DND-41 (cell line): ENCODE results near the gene DNAJB4.

Experiments
- CTCF ChIP-seq: IDR thresholded peaks from 2 replicates; pipeline ENCODE4 v1.5.1; 2012; ENCODE audit warnings: borderline replicate concordance, low read length, moderate library complexity, mild to moderate bottlenecking; ENCODE audit not compliant: poor library complexity, severe bottlenecking; ENCODE audit errors: extremely low read depth
- EZH2 ChIP-seq: IDR thresholded peaks from 3 replicates; pipeline ENCODE4 v1.6.1; 2012; ENCODE audit warnings: borderline replicate concordance, low read depth, mild to moderate bottlenecking, moderate library complexity, low read length, inconsistent platforms; ENCODE audit not compliant: severe bottlenecking

GRCh38 chr1:78032996-78033796, 28.5 kb downstream of the DNAJB4 start:
- no peak for TF ChIP-seq CTCF
- TF ChIP-seq EZH2, result no peak
